HG02759 (cell line): ENCODE data around the gene STK24.

Experiments used
- ATAC-seq: cut with Tn5 transposase; IDR thresholded peaks from one replicate; pipeline ENCODE4 v1.9.1; 2021; ENCODE audit warnings: mild to moderate bottlenecking, moderate library complexity; ENCODE audit not compliant: unreplicated experiment

The STK24 gene

GRCh38 chr13:98514288-98514687 lies 62.6 kb downstream of the STK24 start:
- no peak for ATAC-seq

DNA sequence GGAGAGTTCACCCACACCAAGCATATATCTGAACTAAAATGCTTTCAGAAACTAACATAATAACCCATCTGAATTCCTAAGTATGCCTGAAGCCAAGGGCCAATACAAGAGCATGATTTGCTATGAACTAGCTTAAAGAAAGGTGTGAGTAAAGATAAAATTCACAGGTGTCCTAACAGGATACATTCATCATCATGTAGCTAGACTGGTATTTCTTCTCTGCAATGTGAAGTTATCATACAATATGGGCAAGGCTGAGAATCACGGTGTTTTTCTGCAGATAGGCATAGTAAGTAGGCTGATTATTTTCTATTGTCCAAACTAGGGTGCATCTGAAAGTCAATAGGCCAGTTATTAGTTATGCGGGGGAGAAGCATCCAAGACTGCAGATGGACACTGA lies 63.1 kb downstream of the STK24 start:
- no peak for ATAC-seq

DNA sequence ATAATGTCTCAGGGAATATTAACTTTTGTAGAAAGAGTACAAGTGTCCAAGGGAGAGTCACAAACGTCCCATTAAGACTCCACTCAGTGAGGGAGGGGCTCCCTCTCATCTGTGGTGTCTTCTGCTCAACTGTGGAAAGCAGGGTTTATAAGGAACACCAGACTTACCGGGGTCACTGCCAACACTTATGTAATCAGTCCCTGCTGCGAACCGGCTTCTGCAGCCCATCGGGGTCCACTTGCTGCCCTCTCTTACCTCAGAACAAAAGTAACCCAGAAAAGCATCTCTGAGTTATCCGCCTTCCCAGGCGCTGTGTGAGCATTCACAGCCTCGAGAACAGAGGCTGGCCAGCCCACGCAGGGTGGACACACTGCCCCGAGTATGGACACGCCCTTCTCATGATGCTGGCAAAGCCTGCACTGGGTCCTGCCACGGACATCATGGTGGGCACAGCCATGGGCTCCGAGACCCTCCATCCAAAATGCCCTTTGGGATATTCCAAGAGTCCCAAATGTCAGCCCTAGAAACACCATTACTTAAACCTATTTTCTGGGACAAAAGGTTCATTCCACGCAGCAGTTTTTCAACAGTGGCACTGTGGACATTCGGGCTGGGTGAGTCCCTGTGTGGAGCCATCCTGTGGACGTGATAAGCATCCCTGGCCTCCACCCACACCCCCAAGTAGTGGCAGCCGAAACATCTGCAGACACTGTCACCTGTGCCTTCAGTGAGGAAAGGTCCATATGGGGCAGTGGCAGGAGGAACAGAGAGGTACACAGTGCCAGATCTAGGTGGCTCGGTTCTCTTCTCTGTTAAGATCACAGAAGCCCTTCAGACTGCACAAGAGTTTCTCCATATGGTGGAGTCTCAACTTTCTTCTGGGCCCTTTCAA lies 63.9 kb downstream of the STK24 start:
- ATAC-seq, result no peak

- no peak for ATAC-seq
Observed at GRCh38 chr13:98511435-98511834, 65.5 kb downstream of the STK24 start.

DNA sequence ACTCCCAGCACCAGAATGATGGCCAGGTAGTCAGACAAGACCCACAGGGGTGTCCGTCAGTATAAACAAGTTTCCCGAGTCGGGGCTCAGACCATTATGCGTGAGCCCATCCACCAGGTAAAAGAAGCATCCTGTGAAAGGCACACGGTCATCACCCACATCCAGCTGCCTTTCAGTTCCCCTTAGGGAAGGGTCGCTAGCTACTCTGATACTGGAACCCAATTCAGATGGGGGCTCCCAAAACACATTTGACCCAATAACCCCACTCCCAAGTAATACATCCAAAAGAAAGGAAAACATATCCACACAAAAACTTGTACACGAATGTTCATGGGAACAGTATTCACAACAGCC lies 66.8 kb downstream of the STK24 start:
- ATAC-seq, result no peak

GRCh38 chr13:98509271-98510155 lies 67.4 kb downstream of the STK24 start:
- peak; percentile 55 for ATAC-seq

- no peak for ATAC-seq
Observed at GRCh38 chr13:98508685-98509084, 68.2 kb downstream of the STK24 start.

DNA sequence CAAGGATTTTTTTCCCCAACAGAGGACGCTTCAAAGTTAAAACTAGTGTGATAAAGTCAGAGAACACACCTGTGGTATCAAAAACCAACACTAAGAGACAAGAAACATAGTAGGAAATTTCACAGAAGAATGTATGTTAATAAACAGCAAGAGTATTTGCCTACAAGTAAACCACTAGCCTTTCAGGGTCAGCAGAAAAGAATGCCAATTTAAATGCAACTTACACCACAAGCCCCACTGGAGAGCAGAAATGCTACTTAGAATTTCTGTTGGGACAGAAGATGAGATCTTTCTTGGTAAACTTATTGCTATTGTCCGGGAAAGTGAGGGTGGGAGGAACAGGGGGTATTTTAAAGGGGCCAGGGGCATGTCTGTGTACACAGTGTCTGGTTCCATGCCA lies 68.6 kb downstream of the STK24 start:
- ATAC-seq, result no peak

- ATAC-seq, result no peak
Observed at GRCh38 chr13:98507282-98507797, 69.6 kb downstream of the STK24 start.

DNA sequence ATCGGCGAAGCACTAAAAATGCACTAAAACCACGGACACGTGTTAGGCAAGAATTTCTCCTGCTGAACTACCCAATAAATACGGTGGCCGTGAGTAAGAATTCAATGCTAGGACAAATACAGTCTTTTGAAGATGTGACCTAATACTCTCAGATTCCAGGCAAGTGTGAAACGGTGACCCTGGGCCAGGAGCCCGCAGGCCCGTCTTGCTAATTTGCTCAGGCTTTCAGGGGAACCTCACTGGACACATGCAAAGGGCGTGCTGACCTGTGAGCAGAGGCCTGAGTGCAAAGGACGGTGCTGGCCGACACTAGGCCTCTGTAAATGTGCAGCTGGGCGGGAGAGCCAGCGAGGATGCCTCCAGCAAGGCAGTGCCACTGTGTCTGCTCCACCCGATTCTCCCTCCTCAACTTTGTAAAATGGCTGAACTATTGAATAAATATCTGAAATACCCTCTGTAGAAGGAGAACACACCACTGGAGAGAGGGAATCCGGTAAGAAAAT lies 70.1 kb downstream of the STK24 start:
- no peak for ATAC-seq

DNA sequence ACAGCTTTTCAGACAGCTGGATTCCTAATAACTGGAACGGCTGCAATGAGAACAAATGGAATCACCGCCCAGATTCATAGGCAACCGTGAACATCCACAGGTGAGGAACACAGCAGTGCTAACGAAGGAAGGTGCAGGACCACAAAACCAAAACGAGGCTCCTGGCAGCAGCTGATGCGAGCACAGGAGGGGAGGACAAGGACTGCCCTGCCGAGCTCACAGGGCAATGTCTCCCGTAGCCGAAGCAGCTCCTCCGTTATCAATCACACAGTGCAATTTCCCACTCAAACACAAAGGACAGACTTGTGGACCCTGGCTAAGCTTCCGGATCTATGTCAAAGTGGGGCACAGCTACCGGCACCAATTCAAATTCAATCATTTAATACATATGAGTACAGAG lies 70.6 kb downstream of the STK24 start:
- no peak for ATAC-seq

DNA sequence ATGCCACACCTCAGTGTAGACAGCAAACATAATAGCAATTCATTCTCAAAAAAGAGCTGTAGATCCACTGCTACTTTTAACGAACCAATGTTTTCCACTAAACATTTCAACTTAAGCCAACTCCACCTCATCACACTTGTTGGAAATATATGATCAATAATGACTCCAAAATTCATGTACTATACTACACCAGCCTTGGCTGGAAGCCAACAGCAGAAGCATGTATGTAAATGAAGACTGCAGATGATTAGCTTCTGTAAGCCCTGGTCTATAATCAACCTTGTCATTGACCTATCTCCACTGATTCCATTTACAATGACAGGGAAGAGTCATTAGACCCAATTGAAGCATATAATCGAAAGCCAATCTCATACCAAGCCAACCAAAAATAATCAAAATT lies 71.7 kb downstream of the STK24 start:
- no peak for ATAC-seq

DNA sequence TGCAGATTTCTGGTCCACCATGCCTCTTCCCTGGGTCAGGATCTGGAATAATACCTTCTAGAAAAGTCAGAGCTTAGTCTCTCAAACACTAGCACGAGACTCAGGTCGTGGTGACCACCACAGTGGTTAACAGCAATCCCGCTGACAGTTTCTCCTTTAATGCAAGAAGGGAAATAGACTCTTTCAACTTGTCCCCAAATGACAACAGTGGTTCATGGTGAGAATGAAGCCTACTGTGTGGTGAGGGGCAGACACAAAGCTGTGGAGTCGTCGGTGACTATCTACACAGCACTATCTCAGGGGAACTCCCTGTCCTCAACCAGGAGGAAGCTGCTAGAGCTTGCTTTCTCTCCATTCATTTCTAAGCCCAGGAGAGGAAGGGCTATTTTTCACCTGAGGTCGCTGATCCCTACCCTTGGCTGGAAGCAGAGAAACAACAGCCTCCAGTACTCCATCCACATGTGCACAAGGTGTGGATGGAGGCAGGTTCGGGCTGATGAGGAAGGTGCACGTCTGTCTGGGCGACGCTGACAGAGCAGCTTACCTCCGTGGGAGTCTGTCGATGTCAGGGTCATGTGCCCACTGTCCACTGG lies 72.4 kb downstream of the STK24 start:
- ATAC-seq, result peak; percentile 46

DNA sequence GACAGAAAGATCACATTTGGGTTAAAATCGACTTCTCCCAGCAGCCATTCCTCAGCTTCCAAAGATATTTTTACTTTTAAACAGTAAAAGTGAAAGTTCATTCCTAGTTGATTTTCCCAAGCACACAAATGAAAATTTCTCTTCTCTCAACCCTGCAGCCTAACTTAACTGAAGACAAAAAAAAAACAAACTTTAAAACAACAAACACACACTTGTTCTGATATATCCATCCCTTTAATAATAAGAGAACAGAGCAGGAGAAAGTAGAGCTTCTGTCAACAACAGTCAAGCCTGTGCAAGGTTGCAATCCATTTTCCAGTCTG lies 72.9 kb downstream of the STK24 start:
- ATAC-seq, result no peak

GRCh38 chr13:98503175-98504028 lies 73.5 kb downstream of the STK24 start:
- no peak for ATAC-seq

DNA sequence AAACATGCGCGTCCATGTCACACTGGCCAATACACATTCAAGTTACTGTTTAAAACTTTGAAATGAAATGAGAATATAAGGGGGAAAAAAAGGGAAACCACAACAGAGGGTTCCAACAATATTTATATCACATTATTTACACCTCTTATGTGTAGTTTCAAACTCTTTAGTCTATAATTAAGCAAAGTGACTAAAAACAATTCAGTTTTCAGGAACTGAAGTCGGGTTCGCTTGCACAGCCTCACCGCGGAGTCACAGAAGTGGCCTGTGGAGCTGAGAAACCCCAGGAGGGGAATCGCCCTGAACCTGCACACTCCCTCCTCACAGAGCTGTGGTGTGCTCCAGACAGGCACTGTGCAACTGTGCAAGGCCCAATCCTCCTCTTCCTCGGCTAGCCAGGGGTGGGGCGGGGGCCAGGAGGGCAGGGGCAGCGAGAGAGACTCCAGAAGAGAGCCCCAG lies 75.9 kb downstream of the STK24 start:
- peak; percentile 89 for ATAC-seq

DNA sequence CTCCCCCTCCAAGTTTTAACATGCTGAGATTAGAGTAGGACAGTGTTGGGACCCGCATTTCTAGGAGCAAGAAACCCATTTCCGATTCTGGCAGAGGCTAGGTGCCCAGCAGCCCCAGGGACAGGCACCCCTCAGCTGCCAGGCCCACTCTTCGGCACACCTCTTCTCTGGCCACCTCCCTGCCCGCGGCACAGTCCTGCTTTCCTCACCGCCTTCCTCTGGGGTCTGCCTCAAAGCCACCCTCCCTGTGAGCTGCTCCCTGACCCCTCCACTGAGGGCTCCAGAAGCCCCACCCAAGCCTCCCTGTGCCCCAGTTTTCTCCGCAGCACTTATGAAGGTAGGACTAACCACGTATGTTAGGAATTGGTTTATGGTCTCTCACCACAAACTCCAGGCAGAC lies 79.9 kb downstream of the STK24 start:
- no peak for ATAC-seq

DNA sequence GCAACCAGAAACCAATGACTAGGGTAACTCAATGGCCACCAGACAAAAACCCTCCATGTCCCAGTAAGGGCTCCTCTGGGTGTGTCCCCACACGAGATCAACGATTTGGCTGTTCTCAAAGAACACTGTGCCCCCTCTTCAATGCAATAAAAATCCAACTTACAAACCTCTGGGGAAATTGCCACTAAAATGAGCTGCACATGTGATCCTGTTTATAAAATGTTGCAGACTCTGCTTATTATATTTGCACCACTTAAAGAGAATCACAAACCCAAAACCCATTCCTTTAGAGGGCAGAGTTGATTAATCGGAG lies 80.5 kb downstream of the STK24 start:
- ATAC-seq, result no peak

DNA sequence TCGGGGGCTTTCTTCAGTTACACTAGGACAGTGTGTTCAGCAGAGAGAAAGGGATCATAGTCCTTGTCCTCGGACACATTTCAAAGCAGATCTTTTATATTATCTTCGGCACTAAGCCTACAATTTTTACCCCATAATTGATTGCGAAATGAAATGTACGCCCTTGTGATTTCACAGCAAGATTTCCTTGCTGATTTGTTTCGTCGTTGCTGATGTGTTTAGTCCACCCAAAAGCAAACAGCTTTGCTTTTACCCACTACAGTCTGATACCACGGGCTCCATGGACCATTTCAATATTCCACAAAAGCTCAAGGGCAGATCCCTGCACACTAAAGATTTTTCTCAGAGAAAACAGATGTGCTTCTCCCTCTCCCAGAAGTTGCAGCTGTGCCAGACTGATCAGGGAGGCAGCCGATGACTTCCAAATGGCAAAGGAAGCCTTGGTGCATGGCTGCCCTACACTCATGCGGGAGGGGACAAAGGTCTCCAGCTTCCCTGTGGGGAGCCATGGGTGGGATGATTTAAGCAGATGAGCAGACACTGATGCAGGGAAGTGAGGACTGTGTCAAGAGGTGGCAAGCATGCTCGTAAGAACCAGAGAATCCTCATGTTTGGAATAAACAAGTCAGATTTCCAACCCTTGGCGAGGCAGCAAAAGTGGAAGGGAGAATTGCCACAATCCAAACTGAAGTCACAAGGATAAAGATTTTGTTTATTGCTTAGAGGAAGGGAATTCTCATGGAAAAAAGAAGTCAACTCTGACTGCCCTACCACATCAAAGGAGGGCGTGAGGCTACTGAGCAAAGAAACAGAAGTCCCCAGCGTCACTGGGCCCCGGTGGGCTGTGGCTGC lies 81.1 kb downstream of the STK24 start:
- ATAC-seq, result no peak

DNA sequence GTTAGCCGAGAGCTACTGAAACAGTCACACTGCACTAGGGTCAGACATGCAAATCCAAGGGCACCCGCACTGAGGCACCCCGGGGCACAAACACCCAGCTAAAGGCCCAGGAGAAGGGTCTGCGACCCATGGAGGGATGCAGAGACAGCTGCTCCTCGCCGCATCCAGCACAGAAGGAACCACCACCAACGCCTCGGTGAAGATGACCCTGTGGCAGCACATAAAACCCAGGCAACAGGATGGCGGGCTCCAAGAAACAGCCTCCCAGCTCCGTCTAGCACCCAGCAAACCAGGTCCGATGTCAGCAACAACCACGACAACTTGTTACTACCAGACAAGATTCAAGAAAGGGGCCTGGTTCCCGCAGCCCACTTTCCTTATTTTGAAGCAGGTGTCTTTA lies 82.1 kb downstream of the STK24 start:
- ATAC-seq, result no peak
